ENCODE results near the gene HOXD8.
A peak's percentile ranks its signal among the peaks of the same experiment; 100 is the strongest.

Gene HOXD8

DNA sequence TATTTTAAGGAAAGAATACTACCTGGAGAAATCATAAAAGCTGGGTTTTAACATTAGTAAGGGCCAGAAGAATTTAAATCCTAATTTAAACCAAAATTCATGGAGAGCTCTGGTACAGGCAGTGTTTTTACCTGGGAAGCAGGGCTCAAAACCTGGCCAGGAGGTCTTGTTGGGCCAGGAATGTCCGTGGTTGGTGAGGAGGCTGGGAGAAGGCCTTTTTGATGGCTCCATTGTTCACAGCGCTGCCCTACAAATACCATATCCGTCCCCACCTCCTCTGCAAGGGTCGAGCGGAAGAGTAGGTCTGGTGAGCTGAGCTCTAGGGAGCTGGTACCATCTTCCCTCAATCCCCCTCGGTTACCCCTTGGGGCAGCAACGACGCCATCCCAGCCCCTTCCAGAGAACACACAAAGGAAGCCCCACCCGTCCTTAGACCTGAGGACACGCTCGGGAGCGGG, 48.1 kb downstream of the HOXD8 start:
- in situ Hi-C loops (cut with MboI; ENCODE audit: low pct_unique_long_range_greater_than_20kb, low sequenced_read_pairs, unreplicated experiment) = no loop called here
- peak; percentile 36 for DNase-seq (ENCODE audit: low spot score)
- TF ChIP-seq, protein P1, sequence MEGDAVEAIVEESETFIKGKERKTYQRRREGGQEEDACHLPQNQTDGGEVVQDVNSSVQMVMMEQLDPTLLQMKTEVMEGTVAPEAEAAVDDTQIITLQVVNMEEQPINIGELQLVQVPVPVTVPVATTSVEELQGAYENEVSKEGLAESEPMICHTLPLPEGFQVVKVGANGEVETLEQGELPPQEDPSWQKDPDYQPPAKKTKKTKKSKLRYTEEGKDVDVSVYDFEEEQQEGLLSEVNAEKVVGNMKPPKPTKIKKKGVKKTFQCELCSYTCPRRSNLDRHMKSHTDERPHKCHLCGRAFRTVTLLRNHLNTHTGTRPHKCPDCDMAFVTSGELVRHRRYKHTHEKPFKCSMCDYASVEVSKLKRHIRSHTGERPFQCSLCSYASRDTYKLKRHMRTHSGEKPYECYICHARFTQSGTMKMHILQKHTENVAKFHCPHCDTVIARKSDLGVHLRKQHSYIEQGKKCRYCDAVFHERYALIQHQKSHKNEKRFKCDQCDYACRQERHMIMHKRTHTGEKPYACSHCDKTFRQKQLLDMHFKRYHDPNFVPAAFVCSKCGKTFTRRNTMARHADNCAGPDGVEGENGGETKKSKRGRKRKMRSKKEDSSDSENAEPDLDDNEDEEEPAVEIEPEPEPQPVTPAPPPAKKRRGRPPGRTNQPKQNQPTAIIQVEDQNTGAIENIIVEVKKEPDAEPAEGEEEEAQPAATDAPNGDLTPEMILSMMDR (IDR thresholded peaks at IDR 0.05; ENCODE audit: extremely low read depth, insufficient read depth, missing control alignments) = no peak

- DNase-seq (ENCODE audit: low spot score) = peak; percentile 37
- in situ Hi-C loops (cut with MboI; ENCODE audit: low pct_unique_long_range_greater_than_20kb, low sequenced_read_pairs, unreplicated experiment) = no loop called here
- TF ChIP-seq, protein P1 (IDR thresholded peaks at IDR 0.05; ENCODE audit: extremely low read depth, insufficient read depth, missing control alignments) = no peak
Observed at GRCh38 chr2:176178038-176178756, 48.7 kb downstream of the HOXD8 start.

- in situ Hi-C loops (cut with MboI; ENCODE audit: low pct_unique_long_range_greater_than_20kb, low sequenced_read_pairs, unreplicated experiment) = no loop called here
- no peak for DNase-seq (ENCODE audit: low spot score)
Observed at GRCh38 chr2:176178757-176179295, 49.3 kb downstream of the HOXD8 start.

DNA sequence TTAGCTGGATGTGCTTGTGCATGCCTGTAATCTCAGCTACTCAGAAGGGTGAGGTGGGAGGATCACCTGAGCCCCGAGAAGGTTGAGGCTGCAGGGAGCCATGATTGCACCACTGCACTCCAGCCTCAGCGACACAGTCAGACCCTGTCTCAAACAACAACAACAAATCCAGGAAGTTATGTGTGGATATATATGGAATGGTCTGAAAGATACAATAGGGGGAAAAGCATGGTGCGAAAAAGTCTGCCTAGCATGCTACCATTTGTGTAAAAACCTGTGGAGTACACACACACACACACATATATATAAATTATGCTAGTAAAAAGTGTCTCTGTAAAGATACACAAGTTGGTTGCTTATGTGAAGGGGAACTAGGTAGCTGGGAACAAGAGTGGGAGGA, 52.0 kb downstream of the HOXD8 start:
- in situ Hi-C loops (cut with MboI; ENCODE audit: low pct_unique_long_range_greater_than_20kb, low sequenced_read_pairs, unreplicated experiment) = no loop called here
- TF ChIP-seq, protein P1 (IDR thresholded peaks at IDR 0.05; ENCODE audit: extremely low read depth, insufficient read depth, missing control alignments) = no peak
- DNase-seq (ENCODE audit: low spot score) = no peak

More at GRCh38 chr2:176178757-176179295, 49.3 kb downstream of the HOXD8 start:
- TF ChIP-seq, protein P1 (IDR thresholded peaks at IDR 0.05; ENCODE audit: extremely low read depth, insufficient read depth, missing control alignments) = no peak
